Esophagus muscularis mucosa (tissue), 4 donors: ENCODE results near the gene FKBP1A.

Experiments used
- EP300 ChIP-seq: sonication (generic); formaldehyde crosslinking; IDR thresholded peaks from one replicate; pipeline ENCODE4 v1.6.1; 2017; ENCODE audit warnings: antibody characterized with exemption
- POLR2A ChIP-seq: fragments of 450-650 bp; IDR thresholded peaks from one replicate; pipeline ENCODE4 v1.6.1; 2017; ENCODE audit warnings: antibody characterized with exemption, moderate library complexity, mild to moderate bottlenecking, low read depth
- POLR2AphosphoS5 ChIP-seq, 2 donors: sonication (generic); formaldehyde crosslinking; IDR thresholded peaks; one replicate each; pipeline ENCODE4 v1.6.1; 2017; ENCODE audit warnings: antibody characterized with exemption in 2 of 2
- TF ChIP-seq, protein P1 (sequence below), 3 experiments: fragments of 200-600 bp in 2 of 3; fragments of 450-650 bp in 1 of 3; sonication (generic) in 2 of 3; IDR thresholded peaks; one replicate each; pipeline ENCODE4 v1.5.1; 2017 to 2019; ENCODE audit warnings: antibody characterized with exemption in 3 of 3, mild to moderate bottlenecking in 2 of 3, moderate library complexity in 1 of 3

- TF ChIP-seq, protein P1, sequence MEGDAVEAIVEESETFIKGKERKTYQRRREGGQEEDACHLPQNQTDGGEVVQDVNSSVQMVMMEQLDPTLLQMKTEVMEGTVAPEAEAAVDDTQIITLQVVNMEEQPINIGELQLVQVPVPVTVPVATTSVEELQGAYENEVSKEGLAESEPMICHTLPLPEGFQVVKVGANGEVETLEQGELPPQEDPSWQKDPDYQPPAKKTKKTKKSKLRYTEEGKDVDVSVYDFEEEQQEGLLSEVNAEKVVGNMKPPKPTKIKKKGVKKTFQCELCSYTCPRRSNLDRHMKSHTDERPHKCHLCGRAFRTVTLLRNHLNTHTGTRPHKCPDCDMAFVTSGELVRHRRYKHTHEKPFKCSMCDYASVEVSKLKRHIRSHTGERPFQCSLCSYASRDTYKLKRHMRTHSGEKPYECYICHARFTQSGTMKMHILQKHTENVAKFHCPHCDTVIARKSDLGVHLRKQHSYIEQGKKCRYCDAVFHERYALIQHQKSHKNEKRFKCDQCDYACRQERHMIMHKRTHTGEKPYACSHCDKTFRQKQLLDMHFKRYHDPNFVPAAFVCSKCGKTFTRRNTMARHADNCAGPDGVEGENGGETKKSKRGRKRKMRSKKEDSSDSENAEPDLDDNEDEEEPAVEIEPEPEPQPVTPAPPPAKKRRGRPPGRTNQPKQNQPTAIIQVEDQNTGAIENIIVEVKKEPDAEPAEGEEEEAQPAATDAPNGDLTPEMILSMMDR (IDR thresholded peaks at IDR 0.05) = no peak
- TF ChIP-seq EP300 (no peak), POLR2A (no peak), POLR2AphosphoS5 (IDR thresholded peaks at IDR 0.05) (no peak)
These were observed 12.9 kb upstream of the FKBP1A start for GRCh38 chr20:1405801-1406200.
